ENCODE data around the gene ALPG.

DNA sequence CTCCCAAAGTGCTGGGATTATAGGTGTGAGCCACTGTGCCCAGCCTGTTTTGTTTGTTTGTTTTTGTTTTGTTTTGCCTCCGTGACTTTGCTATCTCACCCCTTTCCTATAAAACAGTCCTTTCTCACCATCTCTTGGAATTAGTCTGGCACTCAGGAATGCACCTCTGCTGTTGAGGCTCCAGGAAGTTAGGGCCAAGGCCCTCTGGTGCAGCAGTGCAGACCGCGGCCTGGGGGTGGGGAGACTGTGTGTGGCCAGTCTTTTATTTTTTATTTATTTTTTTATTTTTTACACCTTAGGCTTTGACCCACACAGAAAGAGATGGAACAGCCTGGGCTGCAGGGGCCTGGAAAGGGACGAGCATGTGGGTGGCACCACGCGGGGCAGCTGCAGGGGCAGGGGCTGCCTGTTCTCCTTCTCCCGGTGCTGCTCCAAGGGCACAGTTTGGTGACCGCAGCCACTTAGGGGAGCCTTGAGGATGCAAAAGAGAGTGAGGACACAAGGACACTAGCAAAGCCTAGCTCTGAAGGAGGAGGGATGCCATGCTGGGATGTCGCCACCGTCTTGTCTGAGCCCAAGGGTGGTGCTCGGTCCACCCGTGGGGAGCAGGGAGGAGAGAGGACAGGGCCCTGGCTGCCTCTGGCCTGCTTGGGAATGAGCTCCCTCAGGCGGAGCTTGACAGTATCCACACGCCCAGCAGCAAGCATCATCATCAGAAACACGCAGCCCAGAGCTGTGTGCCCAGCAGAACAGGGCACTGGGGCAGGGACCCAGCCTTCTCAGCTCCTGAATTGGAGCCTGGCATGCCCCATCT, 29.9 kb downstream of the ALPG start:
- TF ChIP-seq, protein P1, sequence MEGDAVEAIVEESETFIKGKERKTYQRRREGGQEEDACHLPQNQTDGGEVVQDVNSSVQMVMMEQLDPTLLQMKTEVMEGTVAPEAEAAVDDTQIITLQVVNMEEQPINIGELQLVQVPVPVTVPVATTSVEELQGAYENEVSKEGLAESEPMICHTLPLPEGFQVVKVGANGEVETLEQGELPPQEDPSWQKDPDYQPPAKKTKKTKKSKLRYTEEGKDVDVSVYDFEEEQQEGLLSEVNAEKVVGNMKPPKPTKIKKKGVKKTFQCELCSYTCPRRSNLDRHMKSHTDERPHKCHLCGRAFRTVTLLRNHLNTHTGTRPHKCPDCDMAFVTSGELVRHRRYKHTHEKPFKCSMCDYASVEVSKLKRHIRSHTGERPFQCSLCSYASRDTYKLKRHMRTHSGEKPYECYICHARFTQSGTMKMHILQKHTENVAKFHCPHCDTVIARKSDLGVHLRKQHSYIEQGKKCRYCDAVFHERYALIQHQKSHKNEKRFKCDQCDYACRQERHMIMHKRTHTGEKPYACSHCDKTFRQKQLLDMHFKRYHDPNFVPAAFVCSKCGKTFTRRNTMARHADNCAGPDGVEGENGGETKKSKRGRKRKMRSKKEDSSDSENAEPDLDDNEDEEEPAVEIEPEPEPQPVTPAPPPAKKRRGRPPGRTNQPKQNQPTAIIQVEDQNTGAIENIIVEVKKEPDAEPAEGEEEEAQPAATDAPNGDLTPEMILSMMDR (IDR thresholded peaks at IDR 0.05) = no peak
- TF ChIP-seq EP300 (IDR thresholded peaks at IDR 0.05) = no peak
